WERI-Rb-1 (cell line): ENCODE measurements around the gene U2AF2.

Experiments
- DNase-seq: peaks from one replicate; pipeline ENCODE4 v3.0.0-alpha.2; 2020
- H3K27ac ChIP-seq: fragments of 250-450 bp; sonication (Bioruptor Pico); 2 replicates; pipeline ENCODE4 v1.5.1; 2020; ENCODE audit warnings: mild to moderate bottlenecking, moderate library complexity
- H3K27me3 ChIP-seq: fragments of 250-450 bp; sonication (Bioruptor Pico); 2 replicates; pipeline ENCODE4 v1.5.1; 2021; ENCODE audit warnings: mild to moderate bottlenecking, low read depth, moderate library complexity; ENCODE audit not compliant: insufficient read depth, severe bottlenecking
- H3K36me3 ChIP-seq: fragments of 250-450 bp; sonication (Bioruptor Pico); 2 replicates; pipeline ENCODE4 v1.5.1; 2020; ENCODE audit warnings: mild to moderate bottlenecking, moderate library complexity
- H3K4me3 ChIP-seq: 2 replicates; pipeline ENCODE4 v1.5.1; 2011; ENCODE audit warnings: low read depth, mild to moderate bottlenecking, control low read depth, low read length
- H3K9me3 ChIP-seq: fragments of 250-450 bp; sonication (Bioruptor Pico); 2 replicates; pipeline ENCODE4 v1.5.1; 2021; ENCODE audit warnings: mild to moderate bottlenecking, moderate library complexity; ENCODE audit not compliant: severe bottlenecking
- TF ChIP-seq, protein P1 (sequence below): IDR thresholded peaks from 2 replicates; pipeline ENCODE4 v1.5.1; 2011; ENCODE audit warnings: low read depth, mild to moderate bottlenecking, control low read depth, inconsistent platforms, low read length

The U2AF2 gene

DNA sequence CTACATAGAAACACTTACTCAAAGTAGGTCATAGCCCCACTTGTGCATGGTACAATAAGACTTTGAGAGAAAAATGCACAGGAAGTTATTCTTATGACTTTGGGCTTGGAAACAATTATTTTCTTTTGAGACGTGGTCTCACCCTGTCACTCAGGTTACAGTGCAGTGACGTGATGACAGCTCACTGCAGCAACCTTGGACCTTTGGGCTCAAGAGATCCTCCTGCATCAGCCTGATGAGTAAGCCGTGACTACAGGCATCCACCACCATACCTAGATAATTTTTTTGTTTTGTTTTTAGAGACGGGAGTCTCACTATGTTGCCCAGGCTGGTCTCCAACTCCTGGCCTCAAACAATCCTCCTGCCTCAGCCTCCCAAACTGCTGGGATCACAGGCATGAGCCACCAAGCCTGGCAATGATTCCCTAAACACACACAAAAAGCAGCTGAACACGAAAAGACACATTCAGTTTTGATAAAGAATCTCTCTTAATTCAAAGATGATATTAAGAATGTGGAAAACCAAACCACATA lies 65.4 kb downstream of the U2AF2 start:
- no peak for DNase-seq
- TF ChIP-seq, protein P1, sequence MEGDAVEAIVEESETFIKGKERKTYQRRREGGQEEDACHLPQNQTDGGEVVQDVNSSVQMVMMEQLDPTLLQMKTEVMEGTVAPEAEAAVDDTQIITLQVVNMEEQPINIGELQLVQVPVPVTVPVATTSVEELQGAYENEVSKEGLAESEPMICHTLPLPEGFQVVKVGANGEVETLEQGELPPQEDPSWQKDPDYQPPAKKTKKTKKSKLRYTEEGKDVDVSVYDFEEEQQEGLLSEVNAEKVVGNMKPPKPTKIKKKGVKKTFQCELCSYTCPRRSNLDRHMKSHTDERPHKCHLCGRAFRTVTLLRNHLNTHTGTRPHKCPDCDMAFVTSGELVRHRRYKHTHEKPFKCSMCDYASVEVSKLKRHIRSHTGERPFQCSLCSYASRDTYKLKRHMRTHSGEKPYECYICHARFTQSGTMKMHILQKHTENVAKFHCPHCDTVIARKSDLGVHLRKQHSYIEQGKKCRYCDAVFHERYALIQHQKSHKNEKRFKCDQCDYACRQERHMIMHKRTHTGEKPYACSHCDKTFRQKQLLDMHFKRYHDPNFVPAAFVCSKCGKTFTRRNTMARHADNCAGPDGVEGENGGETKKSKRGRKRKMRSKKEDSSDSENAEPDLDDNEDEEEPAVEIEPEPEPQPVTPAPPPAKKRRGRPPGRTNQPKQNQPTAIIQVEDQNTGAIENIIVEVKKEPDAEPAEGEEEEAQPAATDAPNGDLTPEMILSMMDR, result no peak
- H3K4me3 ChIP-seq, result no peak overlapping the region
- peaks cover 16% of the 10 kb centered on the region for H3K9me3 ChIP-seq
- no peak overlapping the region for H3K27ac ChIP-seq
- no peaks in the 10 kb centered on the region for H3K36me3 ChIP-seq
- H3K27me3 ChIP-seq, result peaks cover 81% of the 10 kb centered on the region

DNA sequence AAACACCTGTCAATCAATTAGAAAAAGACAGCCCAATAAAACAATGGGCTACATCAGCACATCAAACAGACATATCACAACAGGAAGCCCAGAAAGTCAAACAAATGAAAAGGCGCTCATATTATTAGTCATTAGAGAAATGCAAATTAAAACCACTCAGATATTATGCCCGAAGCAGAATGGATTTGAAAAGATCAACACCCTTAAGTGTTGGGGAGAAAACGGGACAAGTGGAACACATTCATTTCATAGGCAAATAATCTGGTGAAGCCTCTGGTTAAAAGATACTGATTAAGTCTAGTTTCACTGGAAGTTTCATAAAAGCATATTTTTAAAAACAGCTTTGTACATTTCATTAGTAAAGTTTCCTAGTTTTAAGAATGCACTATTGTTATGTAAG lies 66.0 kb downstream of the U2AF2 start:
- TF ChIP-seq, protein P1, result no peak
- Histone ChIP-seq H3K4me3 (no peak overlapping the region), H3K36me3 (no peaks in the 10 kb centered on the region), H3K27me3 (peaks cover 81% of the 10 kb centered on the region), H3K27ac (no peak overlapping the region), H3K9me3 (peaks cover 16% of the 10 kb centered on the region)
- DNase-seq, result no peak

GRCh38 chr19:55723491-55723890 lies 68.7 kb downstream of the U2AF2 start:
- DNase-seq, result no peak
- TF ChIP-seq, protein P1, result no peak
- H3K27ac ChIP-seq, result no peak overlapping the region
- H3K4me3 ChIP-seq, result no peak overlapping the region
- peaks cover 84% of the 10 kb centered on the region for H3K27me3 ChIP-seq
- no peaks in the 10 kb centered on the region for H3K36me3 ChIP-seq
- H3K9me3 ChIP-seq, result peaks cover 16% of the 10 kb centered on the region
